NK-92 (cell line): ENCODE data around the gene TSC1.

Source experiments
- DNase-seq: peaks from one replicate; lab custom pipeline; 2025; ENCODE audit not compliant: unreplicated experiment; lab: John Stamatoyannopoulos, UW

TSC1 gene

DNA sequence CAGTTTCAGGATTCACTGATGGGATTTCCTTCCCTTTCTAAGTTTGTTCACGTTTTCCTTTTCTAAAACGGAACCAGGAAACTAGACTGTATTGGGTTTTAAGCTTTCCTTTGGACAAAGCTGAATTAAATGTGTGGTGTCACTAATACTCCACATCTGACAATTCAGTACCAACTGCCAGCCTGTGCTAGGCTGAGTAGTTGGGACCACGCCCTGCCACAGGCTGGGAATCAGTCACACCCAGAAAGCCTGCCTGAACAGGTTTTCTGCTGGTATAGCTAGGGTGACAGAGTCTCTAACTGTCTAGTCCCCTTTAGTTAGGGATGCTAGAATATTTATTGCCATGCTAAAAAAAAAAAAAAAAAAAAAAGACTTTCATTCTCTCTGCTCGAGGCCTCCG lies 50.1 kb downstream of the TSC1 start:
- no peak for DNase-seq

DNA sequence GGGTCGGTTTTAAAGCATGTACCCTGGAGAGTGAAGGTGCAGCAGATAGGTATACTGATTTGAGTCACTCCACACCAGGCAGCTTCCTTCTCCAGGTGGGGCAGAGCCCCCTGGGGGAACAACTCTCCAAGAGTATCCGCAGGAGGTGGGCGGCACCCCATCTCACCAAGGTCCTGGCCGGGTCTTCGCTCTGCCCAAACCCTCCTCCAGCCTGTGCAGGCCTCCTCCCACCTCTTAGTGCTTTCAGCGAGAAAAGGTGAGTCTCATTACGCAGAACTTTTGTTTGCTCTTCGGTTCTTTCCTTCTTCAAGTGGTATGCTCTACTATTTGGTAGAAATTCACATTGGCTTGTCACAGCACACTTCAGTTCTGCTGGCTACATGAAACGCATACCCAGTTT lies 52.0 kb downstream of the TSC1 start:
- DNase-seq: no peak

DNA sequence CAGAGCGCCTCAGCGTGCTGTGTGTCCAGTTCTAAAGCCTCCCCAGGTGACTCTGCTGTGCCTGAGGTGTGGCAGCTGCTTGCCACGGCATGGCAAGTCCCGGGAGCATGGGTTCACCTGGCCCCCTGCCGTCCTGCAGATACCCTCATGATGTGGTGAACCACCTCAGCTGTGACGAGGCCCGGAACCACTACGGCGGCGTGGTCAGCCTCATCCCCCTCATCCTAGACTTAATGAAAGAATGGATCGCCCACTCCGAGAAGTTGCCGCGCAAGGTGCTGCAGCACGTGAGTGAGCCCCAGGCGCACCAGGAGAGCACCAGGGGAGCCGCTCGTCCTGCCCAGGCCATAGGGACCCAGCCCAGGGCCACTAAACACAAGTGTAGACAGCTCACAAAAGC lies 56.3 kb downstream of the TSC1 start:
- DNase-seq: no peak

DNA sequence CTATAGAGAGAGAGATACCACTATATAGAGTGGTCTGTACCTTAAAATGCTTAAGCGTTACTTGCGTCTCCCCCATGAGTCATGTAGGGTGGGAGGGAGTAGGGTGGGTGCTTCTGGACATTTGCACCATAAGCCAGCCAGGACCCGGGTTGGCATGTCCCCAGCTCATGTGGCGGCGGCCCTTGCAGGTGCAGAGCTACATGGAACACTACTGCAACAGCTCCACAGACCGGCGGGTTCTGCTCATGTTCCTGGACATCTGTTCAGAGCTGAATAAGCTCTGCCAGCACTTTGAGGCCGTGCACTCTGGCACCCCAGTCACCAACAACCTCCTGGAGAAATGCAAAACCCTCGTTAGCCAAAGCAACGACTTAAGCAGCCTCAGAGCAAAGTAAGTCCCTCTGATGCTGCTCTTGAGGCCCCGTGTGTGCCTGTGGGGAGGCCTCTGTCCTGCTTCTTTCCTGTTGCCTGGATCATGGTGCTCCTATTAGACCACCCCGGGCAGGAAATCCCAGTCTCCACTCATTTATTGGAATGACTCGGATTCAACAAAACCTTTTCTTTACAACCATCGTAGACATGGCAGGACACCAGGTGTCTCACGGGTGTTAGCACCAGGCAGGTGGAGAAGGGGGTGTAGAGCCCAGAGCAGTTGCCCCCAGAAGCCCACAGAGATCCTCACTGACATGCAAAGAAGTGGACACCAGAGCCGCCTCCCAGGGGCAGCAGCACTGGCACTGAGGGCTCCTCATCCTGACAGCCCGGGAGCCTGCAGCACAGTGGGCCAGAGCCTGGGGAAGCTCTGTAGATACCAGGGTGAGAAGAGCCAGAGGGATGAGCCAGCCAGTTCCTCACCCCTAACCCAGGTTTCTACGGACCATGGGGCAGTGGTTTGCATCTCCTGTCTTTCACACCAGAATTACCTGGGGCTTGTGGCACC lies 57.0 kb downstream of the TSC1 start:
- DNase-seq: no peak

DNA sequence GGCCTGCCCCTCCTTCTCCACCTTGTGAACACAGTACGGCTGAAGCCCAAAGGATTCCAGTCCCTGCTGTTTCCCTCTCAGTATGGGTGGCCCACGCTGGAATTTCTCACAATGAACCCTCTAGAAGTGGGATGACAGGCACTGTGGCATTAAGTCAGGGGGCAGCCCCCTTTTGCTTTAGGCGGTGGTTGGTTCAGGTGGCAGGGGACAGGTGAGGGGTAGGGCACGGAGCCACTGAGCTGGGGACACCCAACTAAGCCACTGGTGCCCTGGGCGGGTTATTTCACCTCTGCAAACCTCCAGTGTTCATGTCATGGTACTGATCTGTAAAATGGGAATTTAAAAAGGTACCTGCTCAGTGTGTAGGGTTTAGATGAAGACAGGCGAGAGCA lies 58.1 kb downstream of the TSC1 start:
- DNase-seq: no peak

DNA sequence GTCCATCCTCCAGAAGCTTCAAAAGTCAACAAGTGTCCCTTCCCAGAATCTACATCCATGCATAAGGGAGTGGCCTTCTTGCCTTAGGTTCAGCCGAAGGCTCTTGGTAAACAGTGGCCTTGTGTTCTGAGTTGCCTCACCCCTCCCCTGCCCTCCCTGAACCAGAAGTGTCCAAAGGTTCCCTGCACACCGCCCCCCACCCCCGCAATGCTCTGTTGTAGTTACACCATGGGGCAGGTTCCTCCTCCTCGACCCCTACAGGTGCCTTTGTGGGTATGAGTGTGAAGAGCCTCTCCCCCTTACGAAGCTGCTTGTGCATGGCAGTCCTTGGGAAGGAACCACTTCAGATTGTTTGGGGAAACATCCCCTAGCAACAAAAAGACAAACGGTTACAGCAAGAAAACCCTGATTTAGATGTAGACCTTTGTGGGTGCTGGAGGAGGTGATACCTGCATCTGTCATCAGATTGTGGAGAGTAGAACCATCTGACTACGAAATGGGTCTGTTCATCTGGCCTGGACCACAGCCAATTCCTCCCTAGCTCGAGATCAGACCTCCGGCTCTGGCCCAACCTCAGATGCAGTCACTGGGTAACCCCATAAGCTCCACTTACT lies 58.6 kb downstream of the TSC1 start:
- no peak for DNase-seq

DNA sequence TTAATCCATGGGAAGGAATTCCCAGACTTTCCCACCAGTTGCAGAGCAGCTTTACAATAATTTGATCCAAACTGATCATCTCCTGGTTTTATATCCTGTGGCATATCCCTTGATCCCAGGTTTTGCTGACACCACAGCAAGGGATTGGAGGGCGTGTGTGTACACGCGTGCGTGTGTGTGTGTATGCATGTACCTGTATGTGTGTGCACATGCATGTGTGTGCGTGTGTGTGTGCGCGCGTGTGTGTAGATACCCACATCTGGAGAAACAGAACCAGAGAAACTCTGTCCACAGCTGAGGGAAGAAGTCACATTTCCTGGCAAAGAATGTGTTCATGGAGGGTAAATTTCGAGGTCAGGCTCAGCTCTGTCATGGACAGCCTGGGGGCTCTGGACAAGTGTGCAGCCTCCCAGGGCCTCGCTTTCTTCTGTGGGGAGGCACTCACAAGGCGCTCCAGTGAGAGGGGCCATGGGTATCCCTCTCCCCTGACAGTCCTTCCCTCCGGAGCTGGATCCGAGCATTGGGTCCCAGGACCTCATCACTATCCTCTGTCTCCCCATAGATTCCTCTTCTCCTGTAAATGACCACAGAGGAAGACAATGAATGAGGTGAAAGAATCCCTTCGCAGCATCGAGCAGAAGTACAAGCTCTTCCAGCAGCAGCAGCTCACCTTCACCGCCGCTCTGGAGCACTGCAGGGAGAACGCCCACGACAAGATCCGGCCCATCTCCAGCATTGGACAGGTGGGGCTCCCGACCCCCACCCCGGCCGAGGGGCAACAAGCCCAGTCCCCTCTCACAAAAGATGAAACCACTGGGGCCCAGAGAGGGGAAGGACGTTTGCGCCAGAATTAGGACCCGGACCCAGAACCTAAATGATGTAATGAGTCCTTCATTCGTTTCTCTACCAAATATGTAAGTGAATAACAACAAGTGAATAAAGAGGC lies 60.8 kb downstream of the TSC1 start:
- no peak for DNase-seq

DNA sequence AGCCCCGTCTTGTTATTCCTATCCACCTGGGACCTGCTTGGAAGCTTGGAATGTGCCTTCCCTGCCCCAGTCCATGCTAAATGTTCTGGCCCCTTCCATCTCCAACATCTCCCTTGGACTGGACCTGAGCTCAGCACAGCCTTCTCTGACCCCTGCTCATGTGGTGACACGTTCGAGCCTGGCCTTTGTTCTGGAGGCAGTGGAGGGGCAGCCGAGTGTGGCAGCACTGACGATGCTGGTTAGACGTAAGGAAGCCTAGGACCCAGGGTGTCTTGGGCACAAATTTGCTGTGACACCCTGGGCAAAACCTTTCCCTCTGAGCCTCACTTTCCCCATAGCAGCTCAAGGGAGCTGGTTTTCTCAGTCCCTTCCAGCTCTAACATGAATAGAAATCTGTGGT lies 61.8 kb downstream of the TSC1 start:
- no peak for DNase-seq

DNA sequence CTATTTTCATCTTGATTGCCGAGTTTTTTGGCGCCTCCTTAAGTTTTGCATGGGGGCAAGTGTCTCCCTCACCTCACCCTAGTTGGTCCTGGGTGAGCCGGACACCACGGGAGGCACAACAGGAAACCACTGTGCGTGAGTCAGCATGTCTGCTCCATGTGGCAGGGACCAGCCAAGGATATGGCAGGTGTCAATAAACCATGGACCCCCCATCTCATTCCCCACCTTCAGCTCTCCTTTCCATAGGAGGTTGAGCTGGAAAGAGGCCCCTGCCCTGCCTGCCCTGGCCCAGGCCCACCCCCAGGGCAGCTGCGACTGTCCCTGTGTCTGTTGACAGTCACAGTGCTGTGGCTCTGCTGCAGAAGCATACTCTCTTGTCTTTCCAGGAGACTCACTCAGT lies 62.6 kb downstream of the TSC1 start:
- no peak for DNase-seq

DNA sequence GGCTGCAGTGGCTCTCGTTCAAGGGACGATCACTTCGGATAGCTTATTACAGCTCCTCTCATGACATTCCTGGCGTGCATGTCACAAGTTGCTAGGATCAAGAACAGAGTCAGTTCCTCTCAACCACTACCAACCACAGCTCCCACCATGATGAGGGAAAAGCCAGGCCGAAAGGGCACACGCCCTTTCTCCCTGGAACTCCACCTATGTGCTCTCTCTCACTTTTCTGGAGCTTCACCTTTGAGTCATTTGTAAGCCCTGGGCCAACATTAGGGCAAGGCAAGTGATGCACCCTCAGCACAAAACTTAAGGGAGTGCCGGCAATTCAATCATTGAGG lies 64.1 kb downstream of the TSC1 start:
- no peak for DNase-seq

DNA sequence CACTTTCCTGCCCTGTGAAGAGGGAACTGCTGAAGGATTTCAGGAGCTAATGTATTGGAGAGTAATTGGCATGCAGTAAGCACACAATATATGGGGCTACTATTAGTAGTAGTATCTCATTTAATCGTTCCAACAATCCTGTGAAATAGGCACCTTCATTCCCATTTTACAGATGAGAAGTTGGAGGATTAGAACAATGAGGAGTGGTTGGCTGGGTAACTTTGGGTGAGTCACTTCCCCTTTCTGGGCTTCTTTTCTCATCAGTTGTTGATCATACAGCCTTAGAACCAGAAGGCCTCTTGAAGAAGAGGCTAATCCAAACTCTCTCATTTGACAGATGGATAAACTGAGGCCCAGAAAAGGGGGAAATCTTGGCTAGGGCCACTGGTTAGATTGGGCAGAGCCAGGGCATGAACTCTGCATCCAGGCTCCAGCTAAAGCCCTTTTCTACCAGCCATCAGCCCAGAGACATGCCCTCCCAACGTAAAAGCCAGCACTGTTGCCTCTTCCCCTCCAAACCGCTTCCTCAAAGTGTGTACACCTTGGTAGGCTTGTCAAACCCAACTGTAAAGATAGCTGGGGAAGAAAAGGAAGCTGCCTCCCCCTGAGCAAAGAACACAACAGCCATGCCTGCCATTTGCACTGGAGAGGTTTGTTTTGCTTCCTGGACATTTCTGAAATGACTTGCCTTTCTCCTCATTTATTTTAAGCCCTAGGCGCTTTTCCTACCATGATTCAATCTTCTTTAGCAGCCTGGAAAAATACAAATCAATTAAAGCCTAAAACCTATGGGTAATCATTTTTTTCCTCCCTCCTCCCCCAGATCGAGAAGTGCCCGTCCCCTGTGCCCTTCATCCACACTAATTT lies 64.7 kb downstream of the TSC1 start:
- no peak for DNase-seq

DNA sequence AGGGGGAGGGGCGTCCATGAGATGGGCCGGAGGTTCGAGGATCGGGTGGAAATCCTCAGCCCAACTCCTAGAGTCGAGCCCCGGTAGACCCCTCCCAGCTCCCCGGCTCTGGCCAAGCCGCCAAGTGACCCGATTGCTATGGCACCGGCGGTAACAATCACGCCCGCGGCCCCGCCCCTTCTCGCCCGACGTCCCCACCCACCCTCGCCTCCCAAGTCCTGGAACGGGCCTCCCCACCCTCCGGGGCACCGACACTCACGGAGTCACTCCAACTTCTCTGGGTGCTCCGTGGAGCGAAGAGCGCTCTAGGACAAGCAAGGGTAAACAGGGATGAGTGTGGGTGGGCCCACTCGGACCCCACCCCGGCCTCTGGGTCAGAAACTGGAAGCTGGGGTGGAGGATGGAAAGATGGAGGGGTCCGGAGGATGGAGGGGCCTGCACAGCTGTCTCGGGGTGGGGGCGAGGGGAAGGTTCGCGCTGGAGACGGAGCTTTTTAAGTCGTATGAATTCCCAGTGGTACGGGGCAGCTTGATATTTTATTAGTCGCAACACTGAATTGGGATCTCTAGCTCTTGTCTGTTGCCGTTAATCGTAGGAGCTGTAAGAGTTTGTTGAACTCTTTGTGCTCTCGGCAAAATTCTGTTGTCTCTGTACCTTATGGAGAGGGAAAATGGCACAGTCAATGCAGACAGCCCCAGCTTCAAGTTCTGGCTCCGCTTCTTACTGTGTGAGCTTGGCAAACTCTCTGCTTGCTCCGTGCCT lies 65.5 kb downstream of the TSC1 start, which contains the start of gene SPACA9:
Gene SPACA9, plus strand, starts transcription at position 204 of the 762 bp plus-strand sequence. CDS start 5,050 bp downstream, outside the sequence.
- no peak for DNase-seq

DNA sequence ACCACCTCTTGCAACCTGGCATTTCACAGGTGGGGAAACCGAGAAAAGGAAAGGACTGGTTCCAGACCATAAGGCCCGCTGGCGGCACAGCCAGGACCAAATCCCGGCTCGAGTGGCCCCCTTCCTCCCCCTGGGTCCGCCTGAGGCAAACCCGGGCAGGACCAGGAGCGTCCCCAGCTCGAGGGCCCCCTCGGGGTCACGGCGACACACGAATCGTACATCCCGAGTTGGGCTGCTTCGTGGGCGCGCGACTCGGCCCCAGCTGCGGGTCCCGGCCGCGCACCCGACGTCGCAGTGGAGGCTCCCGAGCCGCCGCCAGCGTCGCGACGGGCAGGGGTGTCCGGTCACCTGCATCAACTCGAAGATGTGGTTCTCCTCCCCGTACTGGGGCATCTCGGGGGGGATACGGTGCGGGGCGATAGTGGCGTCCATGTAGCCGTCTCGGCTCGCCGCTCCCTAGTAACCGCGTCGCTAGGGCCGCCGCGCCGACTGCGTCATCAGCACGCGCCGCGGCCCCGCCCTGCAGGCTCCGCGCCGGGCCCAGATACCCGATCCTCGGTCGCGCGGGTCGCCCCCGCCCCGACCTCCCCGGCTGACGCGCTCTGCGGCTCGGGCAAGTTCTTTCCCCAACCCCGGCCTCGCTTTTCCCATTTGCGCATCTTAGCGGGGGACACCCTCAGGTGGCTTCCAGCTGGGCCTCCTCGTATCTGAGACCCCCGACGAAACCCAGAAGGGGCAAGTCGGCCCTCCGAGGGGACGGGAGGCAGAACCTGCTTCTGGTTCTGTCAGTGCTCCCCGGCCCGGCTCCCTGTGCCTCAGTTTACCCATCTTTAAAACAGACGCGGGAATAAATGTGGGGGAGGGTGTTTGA lies 66.4 kb downstream of the TSC1 start, which contains the start of gene AK8:
Gene AK8, minus strand, starts transcription at position 461 of the 871 bp plus-strand sequence. Its CDS starts 29 bp downstream, at position 432.
- DNase-seq: no peak

DNA sequence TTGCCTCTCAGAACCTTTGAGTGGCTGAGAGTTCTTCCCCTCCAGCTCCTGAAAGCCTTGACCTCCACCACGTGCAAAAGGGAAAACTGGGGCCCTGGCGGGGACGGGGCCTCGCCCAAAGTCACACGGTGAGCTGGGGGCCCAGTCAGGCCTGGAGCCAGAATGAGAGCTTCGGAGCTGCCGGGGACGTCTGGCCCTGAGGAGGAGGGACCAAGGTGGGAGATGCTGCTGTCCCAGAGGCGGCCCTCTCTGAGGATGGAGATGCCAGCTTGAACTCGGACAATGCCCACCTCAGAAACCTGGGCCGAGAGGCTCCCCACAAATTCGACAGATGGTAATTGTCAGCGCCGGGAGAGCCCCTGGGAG lies 67.0 kb downstream of the TSC1 start:
- no peak for DNase-seq

DNA sequence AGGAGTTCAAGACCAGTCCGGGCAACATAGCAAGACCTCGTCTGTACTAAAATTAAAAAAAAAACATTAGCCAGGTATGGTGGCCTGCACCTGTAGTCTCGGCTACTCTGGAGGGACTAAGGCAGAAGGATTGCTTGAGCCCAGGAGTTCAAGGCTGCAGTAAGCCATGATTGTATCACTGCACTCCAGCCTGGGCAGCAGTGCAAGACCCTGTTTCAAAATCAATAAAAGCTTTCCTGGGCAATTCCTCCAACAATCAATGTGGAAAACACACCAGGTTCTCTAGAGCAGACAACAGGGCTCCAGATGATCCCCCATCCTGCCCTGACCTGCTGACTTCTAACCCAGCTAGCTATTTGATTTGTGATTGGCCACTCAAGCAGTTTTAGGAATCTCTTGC lies 67.6 kb downstream of the TSC1 start:
- no peak for DNase-seq

DNA sequence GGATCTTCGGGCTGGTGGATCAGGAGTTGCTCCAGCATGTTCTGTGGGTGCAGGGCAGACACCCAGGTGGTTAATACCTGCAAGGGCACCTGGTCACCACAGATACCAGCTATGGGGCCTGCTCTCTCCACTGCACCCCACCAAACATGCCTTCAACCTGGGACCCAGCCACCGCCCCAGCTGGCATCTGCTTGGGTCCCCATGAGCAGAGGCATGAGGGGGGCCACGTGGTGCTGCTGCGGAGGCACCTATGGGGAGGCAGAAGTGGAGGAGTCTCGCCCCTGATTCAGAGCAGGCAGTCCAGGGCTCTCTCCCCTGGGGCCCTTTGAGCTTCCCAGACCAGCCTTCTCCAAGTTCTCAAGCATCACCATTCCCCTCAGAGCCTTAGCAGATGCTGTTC lies 69.3 kb downstream of the TSC1 start:
- DNase-seq: no peak

DNA sequence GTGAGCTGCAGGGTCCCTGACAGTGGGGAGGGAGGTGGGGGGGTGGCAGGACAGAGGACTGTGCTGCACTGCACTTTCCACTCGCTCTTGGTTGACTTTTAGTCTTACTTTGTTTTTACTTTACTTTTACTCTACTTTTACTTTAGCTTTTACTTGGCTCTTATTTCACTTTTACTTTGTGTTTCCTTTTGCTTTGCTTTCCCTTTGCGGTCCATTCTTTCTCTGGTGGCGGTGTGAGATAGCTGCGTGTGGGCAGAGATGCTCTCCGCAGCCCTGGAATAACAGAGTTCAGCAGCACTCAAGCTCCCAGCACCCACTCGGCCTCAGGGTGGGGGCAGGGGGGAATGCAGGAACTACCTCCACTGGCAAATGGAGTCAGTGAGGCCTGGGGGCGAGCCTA lies 71.0 kb downstream of the TSC1 start:
- no peak for DNase-seq

DNA sequence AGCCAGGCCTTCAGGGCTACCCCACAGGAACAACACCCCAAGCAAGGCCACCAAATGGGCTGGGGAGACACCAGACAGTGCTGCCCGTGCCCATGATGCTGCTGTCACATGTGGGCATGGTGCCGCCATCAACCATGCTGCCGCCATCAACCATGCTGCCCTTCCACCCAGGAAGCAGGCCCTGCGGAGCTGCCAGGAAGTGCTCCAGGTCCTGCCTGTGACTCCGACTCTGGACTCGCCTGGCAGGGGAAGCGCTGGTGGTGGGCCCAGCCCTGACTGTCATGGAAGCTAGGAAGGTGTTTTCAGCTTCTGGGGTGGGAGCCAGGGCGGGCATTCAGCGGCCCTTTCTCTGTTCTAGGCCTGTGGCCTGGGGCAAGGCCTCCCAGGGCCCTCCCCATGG lies 75.2 kb downstream of the TSC1 start:
- no peak for DNase-seq

DNA sequence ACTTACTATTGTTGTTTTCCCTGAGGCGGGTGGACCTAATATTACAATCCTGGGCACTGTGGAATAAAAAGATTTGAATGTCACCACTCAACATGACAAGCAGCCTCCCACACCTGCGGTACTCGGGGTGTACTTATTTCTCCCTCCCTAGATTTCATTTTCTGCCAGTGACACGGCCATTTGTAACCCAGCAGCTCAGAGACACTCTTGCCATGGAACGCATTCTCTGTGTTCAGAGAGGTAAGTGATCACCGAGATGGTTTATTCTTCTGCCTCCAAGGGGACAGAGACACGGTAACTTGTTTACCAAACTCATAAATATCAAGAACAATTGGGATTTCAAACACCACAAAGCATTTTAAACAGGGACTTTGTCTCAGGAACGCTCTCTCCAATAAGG lies 77.5 kb downstream of the TSC1 start:
- DNase-seq: no peak
